Lower lobe of right lung (tissue), 2 donors: ENCODE data around the gene KIAA1958. TPM values are rescaled to one million over a fixed set of nuclear protein-coding genes. Genes with fewer than 3 reads are reported as not detected.
"Not testable (repeated sequence)": the region's sequence is repeated elsewhere in the genome, so short reads cannot be mapped to it uniquely, and the experiment has no call there.

Experiments used
- ATAC-seq, 2 donors: fragments of 200-7000 bp; cut with Tn5 transposase; one replicate each; pipeline ENCODE4 v1.9.1; 2020 to 2022; ENCODE audit warnings: mild to moderate bottlenecking in 2 of 2, moderate library complexity in 2 of 2
- DNase-seq: peaks from one replicate; pipeline ENCODE4 v3.0.0-alpha.2; 2020
- H3K27ac ChIP-seq: fragments of 200-600 bp; one replicate; pipeline ENCODE4 v1.8.0; 2022
- H3K27me3 ChIP-seq: fragments of 200-600 bp; one replicate; pipeline ENCODE4 v1.8.0; 2022; ENCODE audit warnings: low read depth
- H3K36me3 ChIP-seq: fragments of 200-600 bp; one replicate; pipeline ENCODE4 v1.8.0; 2022; ENCODE audit warnings: mild to moderate bottlenecking
- H3K4me1 ChIP-seq: fragments of 200-600 bp; one replicate; pipeline ENCODE4 v1.8.0; 2022
- H3K4me3 ChIP-seq: fragments of 200-600 bp; one replicate; pipeline ENCODE4 v1.8.0; 2022; ENCODE audit warnings: mild to moderate bottlenecking
- H3K9me3 ChIP-seq: fragments of 200-600 bp; one replicate; pipeline ENCODE4 v1.8.0; 2022
- intact Hi-C: fragments of 100-400 bp; cut with DNase I; formaldehyde crosslinking; loops from one replicate; pipeline ENCODE4 v1.11.0; 2022
- total RNA-seq: library from RNA; stranded (reverse); fragmentation: NEBNext Ultra II Directional; extraction: Animal tissue kit (Norgen Biotek cat#: 25700); gene quantifications from one replicate; pipeline ENCODE4 v1.2.1, GENCODE V29; 2021
- TF ChIP-seq, protein P1 (sequence below): fragments of 200-600 bp; IDR thresholded peaks from one replicate; pipeline ENCODE4 v1.8.0; 2022; ENCODE audit warnings: antibody characterized with exemption, mild to moderate bottlenecking
- donor health status: DM: no; HTN: yes; CAD: no; lungs with severe emphysema.

The KIAA1958 gene
- total RNA-seq, 1 donor from 2014 or later: 14.1 TPM

DNA sequence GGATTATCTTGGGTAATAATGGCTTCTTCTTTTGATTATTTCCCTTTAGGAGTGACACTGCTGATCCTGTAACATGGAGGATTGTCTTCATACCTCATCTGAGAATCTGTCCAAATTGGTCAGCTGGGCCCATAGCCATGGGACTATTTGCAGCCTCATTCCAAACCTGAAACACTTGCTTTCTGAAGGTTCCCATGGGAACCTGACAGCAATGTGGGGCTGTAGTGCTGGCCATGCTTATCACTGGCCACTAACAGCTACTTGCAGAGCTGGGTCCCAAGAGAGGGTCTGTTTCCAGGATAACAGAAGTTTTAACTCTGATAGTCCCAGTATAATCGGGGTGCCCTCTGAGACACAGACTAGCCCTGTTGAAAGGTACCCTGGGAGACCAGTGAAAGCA lies 87.4 kb downstream of the KIAA1958 start:
- TF ChIP-seq, protein P1, sequence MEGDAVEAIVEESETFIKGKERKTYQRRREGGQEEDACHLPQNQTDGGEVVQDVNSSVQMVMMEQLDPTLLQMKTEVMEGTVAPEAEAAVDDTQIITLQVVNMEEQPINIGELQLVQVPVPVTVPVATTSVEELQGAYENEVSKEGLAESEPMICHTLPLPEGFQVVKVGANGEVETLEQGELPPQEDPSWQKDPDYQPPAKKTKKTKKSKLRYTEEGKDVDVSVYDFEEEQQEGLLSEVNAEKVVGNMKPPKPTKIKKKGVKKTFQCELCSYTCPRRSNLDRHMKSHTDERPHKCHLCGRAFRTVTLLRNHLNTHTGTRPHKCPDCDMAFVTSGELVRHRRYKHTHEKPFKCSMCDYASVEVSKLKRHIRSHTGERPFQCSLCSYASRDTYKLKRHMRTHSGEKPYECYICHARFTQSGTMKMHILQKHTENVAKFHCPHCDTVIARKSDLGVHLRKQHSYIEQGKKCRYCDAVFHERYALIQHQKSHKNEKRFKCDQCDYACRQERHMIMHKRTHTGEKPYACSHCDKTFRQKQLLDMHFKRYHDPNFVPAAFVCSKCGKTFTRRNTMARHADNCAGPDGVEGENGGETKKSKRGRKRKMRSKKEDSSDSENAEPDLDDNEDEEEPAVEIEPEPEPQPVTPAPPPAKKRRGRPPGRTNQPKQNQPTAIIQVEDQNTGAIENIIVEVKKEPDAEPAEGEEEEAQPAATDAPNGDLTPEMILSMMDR: no peak
- DNase-seq (no peak), ATAC-seq (no peak)
- intact Hi-C loops: no loop called here
- H3K4me1 ChIP-seq: no peaks in the 10 kb centered on the region
- peaks cover 4% of the 10 kb centered on the region for H3K36me3 ChIP-seq
- H3K9me3 ChIP-seq: no peaks in the 10 kb centered on the region
- H3K27ac ChIP-seq: no peak overlapping the region
- no peak overlapping the region for H3K4me3 ChIP-seq
- no peaks in the 10 kb centered on the region for H3K27me3 ChIP-seq

DNA sequence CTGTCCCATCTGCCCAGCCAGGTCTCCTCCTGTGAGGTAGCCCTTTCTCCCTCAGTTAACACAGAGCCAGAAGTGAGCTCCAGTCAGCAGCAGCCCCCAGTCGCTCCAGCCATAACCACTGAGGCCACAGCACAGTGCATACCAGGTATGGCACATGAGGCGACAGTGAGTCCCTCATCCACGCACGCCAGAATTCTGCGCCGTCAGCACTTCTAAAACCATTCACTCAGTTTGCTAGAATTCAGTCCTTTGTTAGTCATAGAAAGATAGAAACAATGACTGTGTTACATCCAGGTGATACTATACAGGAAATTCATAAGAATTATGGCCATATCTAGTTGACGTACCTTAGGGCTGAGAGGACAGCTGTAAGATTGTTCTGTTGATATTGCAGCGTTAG lies 88.5 kb downstream of the KIAA1958 start:
- TF ChIP-seq, protein P1: no peak
- Histone ChIP-seq H3K4me1 (no peaks in the 10 kb centered on the region), H3K27me3 (no peaks in the 10 kb centered on the region), H3K36me3 (peaks cover 4% of the 10 kb centered on the region), H3K4me3 (no peak overlapping the region), H3K27ac (no peak overlapping the region), H3K9me3 (no peaks in the 10 kb centered on the region)
- intact Hi-C loops: no loop called here
- DNase-seq (no peak), ATAC-seq (no peak)

DNA sequence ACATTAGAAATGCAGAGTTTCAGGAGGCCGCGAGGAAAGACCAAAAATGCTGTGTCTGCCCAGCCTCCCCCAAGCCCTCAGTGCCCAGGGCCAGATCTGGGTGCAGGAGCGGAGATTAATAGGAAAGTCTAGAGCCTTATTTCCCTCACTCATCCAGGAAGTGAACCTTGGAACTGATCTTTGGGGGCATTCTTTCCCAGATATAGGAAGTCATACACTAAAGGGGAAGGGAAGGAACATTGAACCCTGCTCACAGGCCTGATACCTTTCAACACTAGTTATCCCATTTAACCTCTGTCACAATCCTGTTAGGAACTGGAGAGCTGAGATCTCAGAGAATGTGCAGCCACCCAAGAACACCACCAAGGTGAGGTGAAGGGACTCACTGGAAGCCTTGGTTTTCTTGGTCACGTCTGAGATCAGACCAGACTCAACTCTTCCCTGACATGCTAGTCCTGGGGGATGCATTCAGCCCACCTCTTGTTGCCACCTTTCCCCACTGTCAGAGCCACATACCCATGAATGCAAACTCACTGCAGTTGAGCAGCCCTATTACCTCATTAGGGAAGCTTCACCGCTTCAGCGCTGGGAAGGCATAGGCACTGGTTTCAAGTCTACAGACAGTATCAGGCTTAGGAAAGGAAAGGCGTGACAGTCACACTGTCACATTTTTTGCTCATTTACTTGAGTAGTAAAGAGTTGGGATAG lies 95.0 kb downstream of the KIAA1958 start:
- TF ChIP-seq, protein P1: no peak
- no peak overlapping the region for H3K27ac ChIP-seq
- H3K36me3 ChIP-seq: no peaks in the 10 kb centered on the region
- H3K9me3 ChIP-seq: no peaks in the 10 kb centered on the region
- H3K4me1 ChIP-seq: no peaks in the 10 kb centered on the region
- H3K27me3 ChIP-seq: no peaks in the 10 kb centered on the region
- H3K4me3 ChIP-seq: no peak overlapping the region
- ATAC-seq: no peak
- intact Hi-C loops: no loop called here
- DNase-seq: no peak

DNA sequence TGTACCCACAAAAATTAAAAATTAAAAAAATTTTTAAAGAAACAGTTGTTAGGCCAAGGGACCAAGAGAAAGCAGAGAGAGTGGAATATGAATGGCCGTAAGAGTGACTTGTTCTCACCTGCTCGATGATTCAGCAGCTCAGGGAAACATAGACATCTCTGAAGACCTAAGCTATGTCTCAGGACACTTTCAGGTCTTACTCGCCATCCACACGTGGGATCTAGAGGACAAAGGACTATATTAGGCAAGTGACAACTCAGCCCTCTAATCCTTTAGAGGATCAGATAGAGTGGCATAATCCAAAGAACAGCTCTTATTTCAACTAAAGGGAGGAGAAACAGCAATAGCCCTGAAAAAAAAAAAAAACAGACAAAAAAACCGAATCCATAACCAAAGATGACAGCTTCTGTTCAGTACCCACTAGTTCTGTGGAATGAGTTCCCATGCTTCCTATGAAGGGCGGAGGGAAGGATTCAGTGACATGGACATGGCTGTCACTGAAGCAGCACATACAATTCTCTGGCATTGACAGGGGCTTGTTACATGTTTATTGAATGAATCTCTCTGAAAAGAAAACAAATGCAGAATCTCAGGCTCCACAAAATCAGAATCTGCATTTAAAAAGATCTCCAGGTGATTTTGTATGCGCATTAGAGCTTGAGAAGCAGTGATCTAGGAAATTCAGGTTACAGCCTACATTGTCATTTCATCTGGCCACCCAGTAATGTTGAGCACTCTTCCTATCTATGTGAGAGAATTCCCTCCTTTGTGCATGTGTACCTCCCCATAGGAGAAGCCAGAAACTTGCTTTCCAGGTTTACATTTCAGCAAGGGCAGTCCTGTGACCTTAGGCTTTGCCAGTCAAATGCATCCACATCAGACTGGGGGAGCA lies 96.0 kb downstream of the KIAA1958 start:
- DNase-seq: no peak
- no peak for ATAC-seq
- no peaks in the 10 kb centered on the region for H3K4me1 ChIP-seq
- H3K4me3 ChIP-seq: no peak overlapping the region
- no peaks in the 10 kb centered on the region for H3K27me3 ChIP-seq
- no peak overlapping the region for H3K27ac ChIP-seq
- intact Hi-C loops: no loop called here
- no peaks in the 10 kb centered on the region for H3K9me3 ChIP-seq
- TF ChIP-seq, protein P1: no peak
- no peaks in the 10 kb centered on the region for H3K36me3 ChIP-seq

DNA sequence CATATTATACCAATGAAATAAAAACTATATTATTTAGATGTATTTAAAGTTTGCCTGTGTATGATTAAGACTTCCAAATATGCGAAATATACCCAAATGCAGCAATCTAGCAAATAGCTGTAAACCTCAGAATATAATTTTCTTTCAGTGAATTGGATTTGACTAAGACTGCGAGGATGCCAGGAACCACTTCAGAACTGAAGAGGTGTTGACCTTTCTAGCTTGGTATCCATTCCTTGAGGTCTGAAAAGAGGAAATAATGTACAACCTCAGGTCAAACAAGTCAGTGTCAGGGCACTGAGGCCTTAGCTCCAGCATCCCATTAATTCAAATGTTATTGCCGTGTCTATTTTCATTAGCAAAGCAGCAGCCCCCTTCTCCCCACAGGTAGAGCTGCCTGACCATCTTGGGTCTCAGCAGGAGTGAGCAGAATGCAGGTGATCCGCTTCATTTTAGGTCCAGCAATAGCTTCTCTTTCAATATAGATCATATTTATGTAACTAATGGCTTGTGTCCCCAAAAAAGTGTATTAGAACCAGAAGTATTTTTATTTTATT lies 100.0 kb downstream of the KIAA1958 start:
- Histone ChIP-seq H3K27me3 (no peaks in the 10 kb centered on the region), H3K27ac (no peak overlapping the region), H3K9me3 (no peaks in the 10 kb centered on the region), H3K4me3 (no peak overlapping the region), H3K36me3 (no peaks in the 10 kb centered on the region), H3K4me1 (no peaks in the 10 kb centered on the region)
- no peak for DNase-seq
- intact Hi-C loops: no loop called here
- ATAC-seq: peak in 1 of 2 donors; percentile 58
- TF ChIP-seq, protein P1: no peak

DNA sequence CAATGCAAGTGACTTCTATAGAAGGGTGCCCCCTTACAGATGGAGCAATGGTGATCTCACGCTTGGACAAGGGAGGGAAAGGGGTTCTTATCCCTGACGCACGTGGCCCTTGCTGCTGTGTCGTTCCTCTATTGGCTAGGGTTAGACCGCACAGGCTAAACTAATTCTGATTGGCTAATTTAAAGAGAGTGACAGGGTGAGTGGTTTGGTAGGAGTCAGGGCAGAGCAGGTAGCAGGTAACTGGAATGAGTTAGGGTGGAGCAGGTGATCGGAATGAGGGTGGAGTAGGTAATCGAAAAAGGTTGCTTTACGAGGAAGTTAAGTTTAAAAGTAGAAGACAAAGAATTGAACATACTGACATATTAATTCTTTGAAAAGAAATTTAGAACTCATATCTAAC lies 105.2 kb downstream of the KIAA1958 start:
- H3K27ac ChIP-seq, H3K9me3 ChIP-seq, intact Hi-C loops, H3K4me1 ChIP-seq, ATAC-seq, H3K4me3 ChIP-seq, DNase-seq, H3K36me3 ChIP-seq, H3K27me3 ChIP-seq: not testable (repeated sequence)
